ENCODE results near the gene VMP1.

Gene VMP1

DNA sequence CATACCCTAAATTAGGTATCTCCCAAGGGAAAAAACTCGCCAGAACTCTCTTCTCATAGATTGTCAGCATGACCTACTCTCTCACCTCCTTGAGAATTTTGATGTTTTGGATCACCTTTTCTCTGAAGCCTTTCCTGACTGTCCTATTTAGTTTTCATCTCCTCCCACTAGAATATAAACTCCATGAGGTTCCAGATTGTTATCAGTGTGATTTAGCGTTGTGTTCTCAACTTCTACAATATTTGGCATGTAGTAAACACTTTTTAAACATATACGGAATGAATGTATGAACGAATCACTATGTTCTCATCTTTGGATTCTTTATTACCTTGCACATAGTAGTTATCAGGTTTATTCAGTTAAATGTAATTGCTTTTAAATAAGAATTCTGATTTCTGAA lies 88.7 kb downstream of the VMP1 start:
- Histone ChIP-seq H3K4me1 (ENCODE audit: control insufficient read depth, low read length) (no peaks in the 10 kb centered on the region), H4K20me1 (ENCODE audit: control insufficient read depth, insufficient read depth, low read depth, low read length) (no peaks in the 10 kb centered on the region), H3K4me3 (ENCODE audit: low read length) (no peak overlapping the region), H3K27ac (ENCODE audit: low read depth, low read length) (no peak overlapping the region), H3K27me3 (ENCODE audit: control insufficient read depth, low read length) (no peaks in the 10 kb centered on the region), H3K79me2 (ENCODE audit: control insufficient read depth, low read length) (no peaks in the 10 kb centered on the region), H3K4me2 (ENCODE audit: low read length) (no peak overlapping the region), H3K9me3 (ENCODE audit: control insufficient read depth, insufficient read depth, low read length) (no peaks in the 10 kb centered on the region), H3F3A (ENCODE audit: control insufficient read depth, insufficient read depth) (no peaks in the 10 kb centered on the region), H3K9me2 (replicated peaks; ENCODE audit: control insufficient read depth, low read length) (no peaks in the 10 kb centered on the region), H3K36me3 (ENCODE audit: control insufficient read depth, low read length) (no peaks in the 10 kb centered on the region)
- TF ChIP-seq EZH2phosphoT487 (IDR thresholded peaks at IDR 0.05; ENCODE audit: borderline replicate concordance, low read length) (no peak), CTCF (IDR thresholded peaks at IDR 0.05; ENCODE audit: low read depth, low read length, poor library complexity, severe bottlenecking) (no peak)

DNA sequence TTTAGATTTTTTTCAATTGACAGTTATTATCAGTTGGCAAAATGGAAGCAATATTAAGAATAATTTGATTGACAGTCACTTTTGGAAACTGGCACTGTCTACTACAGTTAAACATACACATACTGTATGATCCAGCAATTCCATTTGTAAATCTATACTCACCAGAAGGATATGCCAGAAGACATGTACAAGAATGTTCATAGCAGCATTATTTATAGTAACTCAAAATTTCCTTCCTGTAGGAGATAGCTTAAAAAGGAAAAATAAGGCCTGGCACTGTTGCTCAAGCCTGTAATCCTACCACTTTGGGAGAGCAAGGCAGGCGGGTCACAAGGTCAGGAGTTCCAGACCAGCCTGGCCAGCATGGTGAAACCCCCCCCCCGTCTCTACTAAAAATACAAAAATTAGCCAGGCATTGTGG lies 89.3 kb downstream of the VMP1 start:
- H3K9me3 ChIP-seq (ENCODE audit: control insufficient read depth, insufficient read depth, low read length) = no peaks in the 10 kb centered on the region
- H3K4me3 ChIP-seq (ENCODE audit: low read length) = no peak overlapping the region
- H3K36me3 ChIP-seq (ENCODE audit: control insufficient read depth, low read length) = no peaks in the 10 kb centered on the region
- no peaks in the 10 kb centered on the region for H3K4me1 ChIP-seq (ENCODE audit: control insufficient read depth, low read length)
- no peak overlapping the region for H3K27ac ChIP-seq (ENCODE audit: low read depth, low read length)
- no peaks in the 10 kb centered on the region for H3K79me2 ChIP-seq (ENCODE audit: control insufficient read depth, low read length)
- H3K4me2 ChIP-seq (ENCODE audit: low read length) = no peak overlapping the region
- TF ChIP-seq CTCF (IDR thresholded peaks at IDR 0.05; ENCODE audit: low read depth, low read length, poor library complexity, severe bottlenecking) (no peak), EZH2phosphoT487 (IDR thresholded peaks at IDR 0.05; ENCODE audit: borderline replicate concordance, low read length) (no peak)
- H3K27me3 ChIP-seq (ENCODE audit: control insufficient read depth, low read length) = no peaks in the 10 kb centered on the region
- H3K9me2 ChIP-seq (replicated peaks; ENCODE audit: control insufficient read depth, low read length) = no peaks in the 10 kb centered on the region
- H4K20me1 ChIP-seq (ENCODE audit: control insufficient read depth, insufficient read depth, low read depth, low read length) = no peaks in the 10 kb centered on the region
- H3F3A ChIP-seq (ENCODE audit: control insufficient read depth, insufficient read depth) = no peaks in the 10 kb centered on the region

GRCh38 chr17:59798111-59798510 lies 90.7 kb downstream of the VMP1 start:
- no peak overlapping the region for H3K4me3 ChIP-seq (ENCODE audit: low read length)

More at GRCh38 chr17:59798111-59798510, 90.7 kb downstream of the VMP1 start:
- TF ChIP-seq EZH2phosphoT487 (IDR thresholded peaks at IDR 0.05; ENCODE audit: borderline replicate concordance, low read length) (no peak), CTCF (IDR thresholded peaks at IDR 0.05; ENCODE audit: low read depth, low read length, poor library complexity, severe bottlenecking) (no peak)
- H4K20me1 ChIP-seq (ENCODE audit: control insufficient read depth, insufficient read depth, low read depth, low read length) = no peaks in the 10 kb centered on the region
- H3K79me2 ChIP-seq (ENCODE audit: control insufficient read depth, low read length) = no peaks in the 10 kb centered on the region
- no peaks in the 10 kb centered on the region for H3K36me3 ChIP-seq (ENCODE audit: control insufficient read depth, low read length)
- no peak overlapping the region for H3K27ac ChIP-seq (ENCODE audit: low read depth, low read length)
- no peaks in the 10 kb centered on the region; the same call in 1 of the 2 replicates for H3F3A ChIP-seq (ENCODE audit: control insufficient read depth, insufficient read depth)
- H3K27me3 ChIP-seq (ENCODE audit: control insufficient read depth, low read length) = no peaks in the 10 kb centered on the region
- no peaks in the 10 kb centered on the region for H3K9me3 ChIP-seq (ENCODE audit: control insufficient read depth, insufficient read depth, low read length)
- no peak overlapping the region for H3K4me2 ChIP-seq (ENCODE audit: low read length)
- H3K9me2 ChIP-seq (replicated peaks; ENCODE audit: control insufficient read depth, low read length) = no peaks in the 10 kb centered on the region
- H3K4me1 ChIP-seq (ENCODE audit: control insufficient read depth, low read length) = no peaks in the 10 kb centered on the region
